Mammary epithelial cell (primary cell): Measurements from ENCODE around the gene PARVB.

Experiments used
- CTCF ChIP-seq, 2 donors: IDR thresholded peaks in 1 of 2; conservative IDR thresholded peaks in 1 of 2; 2 replicates each; pipeline ENCODE4 v1.5.1; 2011 to 2012; ENCODE audit warnings: inconsistent platforms in 2 of 2, low read length in 2 of 2, mild to moderate bottlenecking in 2 of 2, control low read depth in 1 of 2, low read depth in 1 of 2; ENCODE audit not compliant: insufficient read depth in 1 of 2; ENCODE audit errors: extremely low read depth in 1 of 2
- EZH2 ChIP-seq: IDR thresholded peaks from 2 replicates; pipeline ENCODE4 v1.6.1; 2012; ENCODE audit warnings: low read length, inconsistent platforms, borderline replicate concordance

- TF ChIP-seq CTCF (conservative IDR thresholded peaks at IDR 0.05 in 1 of 2, IDR thresholded peaks at IDR 0.05 in 1 of 2; ENCODE audit: extremely low read depth in 1 of 2, insufficient read depth in 1 of 2, low read depth in 1 of 2, low read length in 2 of 2) (no peak), EZH2 (no peak)
Measured at GRCh38 chr22:43994006-43994405, 30.1 kb upstream of the PARVB start.
